PC-9 (cell line): ENCODE results near the gene FAF1.

Experiments
- EZH2 ChIP-seq: fragments of 200-600 bp; sonication (generic); IDR thresholded peaks from 2 replicates; pipeline ENCODE4 v1.8.0; 2017; ENCODE audit warnings: antibody characterized with exemption, low read depth
- TF ChIP-seq, protein P1 (sequence below): fragments of 200-600 bp; sonication (generic); conservative IDR thresholded peaks from 2 replicates; pipeline ENCODE4 v1.6.1; 2017; ENCODE audit warnings: mixed run types, antibody characterized with exemption, mild to moderate bottlenecking, moderate library complexity

DNA sequence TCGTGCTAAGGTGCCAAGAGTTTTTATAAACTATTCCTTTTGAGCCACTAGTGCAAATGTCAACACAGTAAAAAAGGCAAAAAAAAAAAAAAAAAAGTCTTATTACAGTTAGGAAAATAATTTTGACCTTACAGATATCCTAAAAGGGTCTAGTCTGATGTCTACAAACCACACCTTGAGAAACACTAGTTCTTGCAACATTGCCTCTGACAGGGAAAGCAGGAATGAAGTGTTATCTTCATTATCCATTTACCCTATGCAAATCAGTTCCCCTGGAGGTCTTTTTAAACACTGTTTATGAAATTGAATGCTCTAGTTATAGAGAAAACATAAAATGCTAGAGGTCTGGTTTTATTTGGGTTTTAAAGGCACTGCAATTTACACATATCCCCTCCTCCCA lies 421.6 kb downstream of the FAF1 start:
- no peak for TF ChIP-seq EZH2
- TF ChIP-seq, protein P1, sequence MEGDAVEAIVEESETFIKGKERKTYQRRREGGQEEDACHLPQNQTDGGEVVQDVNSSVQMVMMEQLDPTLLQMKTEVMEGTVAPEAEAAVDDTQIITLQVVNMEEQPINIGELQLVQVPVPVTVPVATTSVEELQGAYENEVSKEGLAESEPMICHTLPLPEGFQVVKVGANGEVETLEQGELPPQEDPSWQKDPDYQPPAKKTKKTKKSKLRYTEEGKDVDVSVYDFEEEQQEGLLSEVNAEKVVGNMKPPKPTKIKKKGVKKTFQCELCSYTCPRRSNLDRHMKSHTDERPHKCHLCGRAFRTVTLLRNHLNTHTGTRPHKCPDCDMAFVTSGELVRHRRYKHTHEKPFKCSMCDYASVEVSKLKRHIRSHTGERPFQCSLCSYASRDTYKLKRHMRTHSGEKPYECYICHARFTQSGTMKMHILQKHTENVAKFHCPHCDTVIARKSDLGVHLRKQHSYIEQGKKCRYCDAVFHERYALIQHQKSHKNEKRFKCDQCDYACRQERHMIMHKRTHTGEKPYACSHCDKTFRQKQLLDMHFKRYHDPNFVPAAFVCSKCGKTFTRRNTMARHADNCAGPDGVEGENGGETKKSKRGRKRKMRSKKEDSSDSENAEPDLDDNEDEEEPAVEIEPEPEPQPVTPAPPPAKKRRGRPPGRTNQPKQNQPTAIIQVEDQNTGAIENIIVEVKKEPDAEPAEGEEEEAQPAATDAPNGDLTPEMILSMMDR = no peak
